Liver (tissue), 3 donors: Measurements from ENCODE around the gene IPPK.

Source experiments
- SP1 ChIP-seq: IDR thresholded peaks from 2 replicates; pipeline ENCODE4 v1.6.1; 2018; ENCODE audit warnings: antibody characterized with exemption, mild to moderate bottlenecking
- TF ChIP-seq, protein P1 (sequence below): IDR thresholded peaks from 2 replicates; pipeline ENCODE4 v1.6.1; 2016; ENCODE audit warnings: antibody characterized with exemption, mild to moderate bottlenecking
- TF ChIP-seq, protein P2 (sequence below): fragments of 150-350 bp; IDR thresholded peaks from 2 replicates; pipeline ENCODE4 v1.5.1; 2017; ENCODE audit warnings: improper control_type of control experiment, low read depth, low read length; ENCODE audit not compliant: missing input control
- donor health status: healthy.
- donor health status: healthy.

DNA sequence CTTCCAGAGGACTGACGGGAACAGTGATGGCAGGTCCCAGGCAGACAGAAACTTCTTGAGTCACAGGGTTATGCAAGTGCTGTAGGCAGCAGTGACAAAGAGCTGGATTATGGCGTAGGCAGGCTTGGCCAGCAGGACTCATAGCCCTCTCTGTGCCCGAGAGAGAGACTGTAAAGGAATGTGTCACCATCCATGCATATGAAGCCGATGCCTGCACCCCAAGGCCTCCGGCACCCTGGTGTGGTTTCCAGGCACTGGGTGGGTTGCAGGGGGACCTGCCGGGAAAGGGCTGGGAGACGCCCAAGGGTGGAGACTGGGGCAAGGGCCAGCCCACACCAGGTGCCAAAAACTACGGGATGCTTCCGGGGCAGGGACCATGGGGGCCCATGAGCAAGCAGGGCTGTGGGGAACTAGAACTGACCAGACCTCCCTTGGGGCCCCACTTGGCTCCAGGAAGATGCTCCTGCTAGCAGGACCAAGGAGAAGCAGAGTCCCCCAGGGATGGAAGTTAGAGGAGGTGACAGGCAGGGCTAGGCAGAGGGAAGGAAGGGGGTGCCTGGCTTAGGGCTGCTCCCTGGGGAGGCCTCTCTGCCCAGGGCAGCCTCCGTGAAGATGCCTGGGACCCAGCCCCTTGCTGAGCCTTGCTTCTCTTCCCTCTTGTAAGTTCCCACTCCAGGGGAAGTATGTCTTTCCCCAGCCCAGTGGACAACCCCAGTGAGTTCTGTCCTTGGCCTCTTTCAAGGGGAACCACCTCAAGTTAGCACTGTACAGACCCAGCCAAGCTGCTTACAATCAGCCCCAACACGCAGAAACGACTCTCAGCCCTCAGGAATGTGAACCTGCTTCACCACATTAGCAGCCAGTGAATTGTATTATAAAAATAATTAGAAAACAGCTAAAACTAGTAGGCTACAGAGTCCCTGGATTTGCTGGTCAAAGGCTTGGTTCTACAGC, 10.5 kb upstream of the IPPK start:
- TF ChIP-seq, protein P1, sequence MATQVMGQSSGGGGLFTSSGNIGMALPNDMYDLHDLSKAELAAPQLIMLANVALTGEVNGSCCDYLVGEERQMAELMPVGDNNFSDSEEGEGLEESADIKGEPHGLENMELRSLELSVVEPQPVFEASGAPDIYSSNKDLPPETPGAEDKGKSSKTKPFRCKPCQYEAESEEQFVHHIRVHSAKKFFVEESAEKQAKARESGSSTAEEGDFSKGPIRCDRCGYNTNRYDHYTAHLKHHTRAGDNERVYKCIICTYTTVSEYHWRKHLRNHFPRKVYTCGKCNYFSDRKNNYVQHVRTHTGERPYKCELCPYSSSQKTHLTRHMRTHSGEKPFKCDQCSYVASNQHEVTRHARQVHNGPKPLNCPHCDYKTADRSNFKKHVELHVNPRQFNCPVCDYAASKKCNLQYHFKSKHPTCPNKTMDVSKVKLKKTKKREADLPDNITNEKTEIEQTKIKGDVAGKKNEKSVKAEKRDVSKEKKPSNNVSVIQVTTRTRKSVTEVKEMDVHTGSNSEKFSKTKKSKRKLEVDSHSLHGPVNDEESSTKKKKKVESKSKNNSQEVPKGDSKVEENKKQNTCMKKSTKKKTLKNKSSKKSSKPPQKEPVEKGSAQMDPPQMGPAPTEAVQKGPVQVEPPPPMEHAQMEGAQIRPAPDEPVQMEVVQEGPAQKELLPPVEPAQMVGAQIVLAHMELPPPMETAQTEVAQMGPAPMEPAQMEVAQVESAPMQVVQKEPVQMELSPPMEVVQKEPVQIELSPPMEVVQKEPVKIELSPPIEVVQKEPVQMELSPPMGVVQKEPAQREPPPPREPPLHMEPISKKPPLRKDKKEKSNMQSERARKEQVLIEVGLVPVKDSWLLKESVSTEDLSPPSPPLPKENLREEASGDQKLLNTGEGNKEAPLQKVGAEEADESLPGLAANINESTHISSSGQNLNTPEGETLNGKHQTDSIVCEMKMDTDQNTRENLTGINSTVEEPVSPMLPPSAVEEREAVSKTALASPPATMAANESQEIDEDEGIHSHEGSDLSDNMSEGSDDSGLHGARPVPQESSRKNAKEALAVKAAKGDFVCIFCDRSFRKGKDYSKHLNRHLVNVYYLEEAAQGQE, result no peak
- TF ChIP-seq, protein P2, sequence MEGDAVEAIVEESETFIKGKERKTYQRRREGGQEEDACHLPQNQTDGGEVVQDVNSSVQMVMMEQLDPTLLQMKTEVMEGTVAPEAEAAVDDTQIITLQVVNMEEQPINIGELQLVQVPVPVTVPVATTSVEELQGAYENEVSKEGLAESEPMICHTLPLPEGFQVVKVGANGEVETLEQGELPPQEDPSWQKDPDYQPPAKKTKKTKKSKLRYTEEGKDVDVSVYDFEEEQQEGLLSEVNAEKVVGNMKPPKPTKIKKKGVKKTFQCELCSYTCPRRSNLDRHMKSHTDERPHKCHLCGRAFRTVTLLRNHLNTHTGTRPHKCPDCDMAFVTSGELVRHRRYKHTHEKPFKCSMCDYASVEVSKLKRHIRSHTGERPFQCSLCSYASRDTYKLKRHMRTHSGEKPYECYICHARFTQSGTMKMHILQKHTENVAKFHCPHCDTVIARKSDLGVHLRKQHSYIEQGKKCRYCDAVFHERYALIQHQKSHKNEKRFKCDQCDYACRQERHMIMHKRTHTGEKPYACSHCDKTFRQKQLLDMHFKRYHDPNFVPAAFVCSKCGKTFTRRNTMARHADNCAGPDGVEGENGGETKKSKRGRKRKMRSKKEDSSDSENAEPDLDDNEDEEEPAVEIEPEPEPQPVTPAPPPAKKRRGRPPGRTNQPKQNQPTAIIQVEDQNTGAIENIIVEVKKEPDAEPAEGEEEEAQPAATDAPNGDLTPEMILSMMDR, result no peak
- no peak for TF ChIP-seq SP1
